Muscle layer of colon (tissue), 2 donors: ENCODE measurements around the gene TRPM3.

Experiments used
- H3K27ac ChIP-seq: one replicate; pipeline ENCODE4 v1.7.0; 2013; ENCODE audit warnings: low read depth, mild to moderate bottlenecking, low read length, moderate library complexity
- H3K27me3 ChIP-seq, 2 donors: one replicate each; pipeline ENCODE4 v1.7.0; 2013; ENCODE audit warnings: low read length in 2 of 2, mild to moderate bottlenecking in 2 of 2; ENCODE audit not compliant: insufficient read depth in 2 of 2, control insufficient read depth in 1 of 2
- H3K36me3 ChIP-seq: one replicate; pipeline ENCODE4 v1.7.0; 2013; ENCODE audit warnings: mild to moderate bottlenecking, low read length; ENCODE audit not compliant: insufficient read depth
- H3K4me1 ChIP-seq: one replicate; pipeline ENCODE4 v1.7.0; 2013; ENCODE audit warnings: mild to moderate bottlenecking, low read length; ENCODE audit not compliant: insufficient read depth
- H3K4me3 ChIP-seq, 2 donors: one replicate each; pipeline ENCODE4 v1.7.0; 2013; ENCODE audit warnings: low read length in 2 of 2, low read depth in 1 of 2, mild to moderate bottlenecking in 1 of 2, moderate library complexity in 1 of 2
- H3K9ac ChIP-seq: one replicate; pipeline ENCODE4 v1.7.0; 2013; ENCODE audit warnings: low read length
- H3K9me3 ChIP-seq: one replicate; pipeline ENCODE4 v1.7.0; 2013; ENCODE audit warnings: mild to moderate bottlenecking, low read length
- donor health status: abdominal sarcoma.
- donor health status: Adenocarcinoma of cecum.

The TRPM3 gene

GRCh38 chr9:70861376-70861775 lies 260.0 kb downstream of the TRPM3 start:
- no peak overlapping the region for H3K4me3 ChIP-seq
- H3K36me3 ChIP-seq: no peaks in the 10 kb centered on the region
- H3K27ac ChIP-seq: no peak overlapping the region
- H3K4me1 ChIP-seq: no peaks in the 10 kb centered on the region
- no peaks in the 10 kb centered on the region for H3K27me3 ChIP-seq
- no peaks in the 10 kb centered on the region for H3K9me3 ChIP-seq
- H3K9ac ChIP-seq: no peak overlapping the region

DNA sequence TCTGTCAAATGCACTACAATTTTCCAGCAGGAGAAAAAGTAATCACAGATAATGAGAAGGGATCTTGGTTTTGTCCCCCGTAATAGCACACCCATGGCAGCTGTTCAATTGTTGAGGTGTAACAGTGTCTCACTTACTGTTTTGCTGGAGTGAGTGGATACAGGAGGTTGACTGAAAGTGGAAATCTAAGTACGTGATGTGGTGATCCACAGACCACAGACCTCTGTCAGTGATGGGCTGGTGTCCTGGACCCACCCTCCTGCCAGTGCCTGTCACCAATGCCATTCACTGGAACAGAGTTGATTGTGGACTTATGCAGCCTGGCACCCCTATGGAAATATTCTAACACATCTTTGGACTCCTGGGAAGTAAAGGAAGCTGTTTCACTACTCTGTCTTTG lies 261.7 kb downstream of the TRPM3 start:
- Histone ChIP-seq H3K4me1 (no peaks in the 10 kb centered on the region), H3K9me3 (no peaks in the 10 kb centered on the region), H3K9ac (no peak overlapping the region), H3K4me3 (no peak overlapping the region), H3K36me3 (no peaks in the 10 kb centered on the region), H3K27me3 (no peaks in the 10 kb centered on the region), H3K27ac (no peak overlapping the region)

- Histone ChIP-seq H3K27ac (no peak overlapping the region), H3K4me1 (no peaks in the 10 kb centered on the region), H3K4me3 (no peak overlapping the region), H3K36me3 (no peaks in the 10 kb centered on the region), H3K9me3 (no peaks in the 10 kb centered on the region), H3K9ac (no peak overlapping the region), H3K27me3 (no peaks in the 10 kb centered on the region)
Measured at GRCh38 chr9:70856411-70856810, 265.0 kb downstream of the TRPM3 start.

GRCh38 chr9:70852711-70853240 lies 268.6 kb downstream of the TRPM3 start:
- no peak overlapping the region for H3K9ac ChIP-seq
- no peaks in the 10 kb centered on the region for H3K36me3 ChIP-seq
- no peaks in the 10 kb centered on the region for H3K9me3 ChIP-seq
- no peaks in the 10 kb centered on the region for H3K4me1 ChIP-seq
- H3K4me3 ChIP-seq: no peak overlapping the region
- no peak overlapping the region for H3K27ac ChIP-seq
- H3K27me3 ChIP-seq: no peaks in the 10 kb centered on the region

- no peaks in the 10 kb centered on the region for H3K9me3 ChIP-seq
- H3K4me3 ChIP-seq: no peak overlapping the region
- H3K27ac ChIP-seq: no peak overlapping the region
- H3K27me3 ChIP-seq: no peaks in the 10 kb centered on the region
- H3K36me3 ChIP-seq: no peaks in the 10 kb centered on the region
- no peak overlapping the region for H3K9ac ChIP-seq
- no peaks in the 10 kb centered on the region for H3K4me1 ChIP-seq
Measured at GRCh38 chr9:70840266-70840665, 281.2 kb downstream of the TRPM3 start.

DNA sequence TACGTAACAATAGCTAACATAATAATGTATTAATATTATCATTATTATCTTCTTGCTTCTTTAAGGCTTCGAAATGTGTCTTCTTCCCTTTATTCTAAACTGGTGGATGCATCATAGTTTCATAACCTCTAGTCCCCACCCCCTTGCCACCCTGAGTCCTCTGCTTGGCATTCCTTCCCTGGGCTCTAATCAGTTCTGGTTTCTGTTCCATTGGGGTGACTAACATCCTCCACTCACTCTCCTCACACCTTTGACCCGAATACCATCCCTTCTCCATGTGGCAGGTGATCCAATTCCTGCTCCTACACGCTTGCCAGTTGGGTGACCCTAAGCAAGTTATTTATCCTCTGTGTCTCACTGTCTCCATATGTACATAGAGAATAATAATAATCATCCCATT lies 286.1 kb downstream of the TRPM3 start:
- H3K4me1 ChIP-seq: no peaks in the 10 kb centered on the region
- H3K9me3 ChIP-seq: no peaks in the 10 kb centered on the region
- no peak overlapping the region for H3K9ac ChIP-seq
- no peak overlapping the region for H3K27ac ChIP-seq
- H3K4me3 ChIP-seq: no peak overlapping the region
- no peaks in the 10 kb centered on the region for H3K27me3 ChIP-seq
- no peaks in the 10 kb centered on the region for H3K36me3 ChIP-seq

DNA sequence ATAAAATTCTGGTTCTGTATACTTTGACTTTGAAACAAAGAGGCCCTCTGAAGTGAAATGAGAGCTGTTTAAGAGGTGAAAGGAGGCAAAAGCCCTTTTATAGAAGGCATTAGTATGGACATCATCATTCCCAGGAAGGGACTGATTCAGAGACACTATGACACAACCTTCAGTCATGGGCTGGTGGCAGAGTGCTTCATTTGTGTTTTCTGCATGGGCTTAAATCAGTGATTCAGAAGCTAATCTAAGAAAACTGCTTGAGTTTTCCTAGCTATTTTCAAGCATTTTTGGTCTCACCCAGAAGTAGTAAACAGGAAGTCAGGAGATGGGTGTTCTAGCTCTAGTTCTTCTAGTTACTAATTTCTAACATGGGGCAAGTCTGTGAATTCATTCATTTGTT lies 288.9 kb downstream of the TRPM3 start:
- Histone ChIP-seq H3K4me1 (no peaks in the 10 kb centered on the region), H3K27me3 (no peaks in the 10 kb centered on the region), H3K27ac (no peak overlapping the region), H3K36me3 (no peaks in the 10 kb centered on the region), H3K4me3 (no peak overlapping the region), H3K9ac (no peak overlapping the region), H3K9me3 (no peaks in the 10 kb centered on the region)

- Histone ChIP-seq H3K9me3 (no peaks in the 10 kb centered on the region), H3K36me3 (no peaks in the 10 kb centered on the region), H3K4me1 (no peaks in the 10 kb centered on the region), H3K27ac (no peak overlapping the region), H3K9ac (no peak overlapping the region), H3K4me3 (no peak overlapping the region), H3K27me3 (no peaks in the 10 kb centered on the region)
Measured at GRCh38 chr9:70830618-70831017, 290.8 kb downstream of the TRPM3 start.

GRCh38 chr9:70829591-70830265 lies 291.7 kb downstream of the TRPM3 start:
- H3K27ac ChIP-seq: no peak overlapping the region
- no peak overlapping the region for H3K4me3 ChIP-seq
- H3K36me3 ChIP-seq: no peaks in the 10 kb centered on the region
- H3K9ac ChIP-seq: no peak overlapping the region
- H3K9me3 ChIP-seq: no peaks in the 10 kb centered on the region
- no peaks in the 10 kb centered on the region for H3K27me3 ChIP-seq
- no peaks in the 10 kb centered on the region for H3K4me1 ChIP-seq

DNA sequence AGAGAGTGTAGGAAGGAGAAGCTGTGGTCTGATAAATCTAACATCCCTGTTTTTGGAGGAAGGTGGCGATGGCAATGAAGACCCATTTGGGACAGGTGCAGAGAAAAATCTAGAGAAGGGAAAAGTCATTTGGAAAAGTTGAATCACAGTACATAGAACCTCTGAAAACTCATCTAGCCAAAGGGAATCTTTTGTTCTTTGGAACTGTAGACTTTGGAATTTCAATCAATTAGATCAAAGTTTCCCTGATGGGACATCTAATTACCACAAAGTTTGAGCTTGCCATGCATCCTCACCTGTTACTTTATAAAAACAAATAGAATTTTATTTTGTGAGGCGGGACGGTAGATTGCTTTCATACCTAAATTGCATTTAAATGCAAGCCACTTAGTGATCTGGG lies 294.9 kb downstream of the TRPM3 start:
- Histone ChIP-seq H3K4me3 (no peak overlapping the region), H3K27ac (no peak overlapping the region), H3K9me3 (no peaks in the 10 kb centered on the region), H3K27me3 (no peaks in the 10 kb centered on the region), H3K36me3 (no peaks in the 10 kb centered on the region), H3K9ac (no peak overlapping the region), H3K4me1 (no peaks in the 10 kb centered on the region)

- Histone ChIP-seq H3K27me3 (no peaks in the 10 kb centered on the region), H3K36me3 (no peaks in the 10 kb centered on the region), H3K4me3 (no peak overlapping the region), H3K9ac (no peak overlapping the region), H3K9me3 (no peaks in the 10 kb centered on the region), H3K4me1 (no peaks in the 10 kb centered on the region), H3K27ac (no peak overlapping the region)
Measured at GRCh38 chr9:70823284-70823683, 298.1 kb downstream of the TRPM3 start.

DNA sequence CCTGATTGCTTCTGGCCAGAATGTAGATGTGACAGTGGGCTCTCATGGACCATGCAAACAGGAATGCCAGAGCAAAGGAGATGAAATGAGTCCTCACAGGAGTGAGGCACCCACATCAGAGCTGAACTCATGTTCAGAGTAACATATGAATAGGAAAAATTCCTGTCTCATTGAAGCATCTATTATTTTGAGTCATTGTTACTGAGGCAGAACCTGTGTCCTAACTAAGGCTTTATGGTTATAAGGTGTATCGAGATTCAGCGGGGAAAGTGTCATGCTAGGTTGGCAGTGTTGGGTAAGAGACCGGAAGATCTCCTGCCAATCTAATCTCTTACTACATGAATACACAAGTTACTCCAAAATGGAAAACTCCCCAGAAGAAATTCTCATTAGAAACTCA lies 304.1 kb downstream of the TRPM3 start:
- Histone ChIP-seq H3K4me3 (no peak overlapping the region), H3K9me3 (no peaks in the 10 kb centered on the region), H3K4me1 (no peaks in the 10 kb centered on the region), H3K27ac (no peak overlapping the region), H3K27me3 (no peaks in the 10 kb centered on the region), H3K9ac (no peak overlapping the region), H3K36me3 (no peaks in the 10 kb centered on the region)
